Ecto neural progenitor cell (in vitro differentiated cells): ENCODE results near the gene KRTAP5-6.

Source experiments
- DNase-seq: peaks from one replicate; pipeline ENCODE4 v3.0.0-alpha.2; 2018; ENCODE audit warnings: low spot score

The KRTAP5-6 gene

GRCh38 chr11:1733716-1734640, 37.0 kb downstream of the KRTAP5-6 start:
- DNase-seq = no peak

DNA sequence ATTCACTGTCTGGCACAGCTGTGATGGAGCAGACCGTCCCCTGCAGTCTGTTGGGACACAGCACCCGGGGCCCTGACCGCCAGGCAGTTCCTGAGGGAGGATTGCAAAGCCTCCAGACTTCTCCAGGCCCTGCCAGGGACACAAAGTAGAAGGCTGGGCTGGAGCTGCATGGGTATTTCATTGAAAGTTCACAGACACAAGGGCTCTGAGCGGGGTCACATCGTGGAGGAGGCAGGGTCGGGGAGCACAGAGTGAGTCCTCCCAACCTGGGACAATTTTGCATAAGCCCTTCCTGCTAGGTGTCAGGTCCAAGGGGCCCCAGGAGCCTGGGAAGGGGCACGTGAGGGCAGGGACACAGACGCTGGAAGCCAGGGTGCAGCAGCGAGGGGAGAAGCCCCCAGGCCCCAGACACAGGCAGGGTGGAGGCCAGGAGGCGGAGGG, 37.7 kb downstream of the KRTAP5-6 start:
- DNase-seq = no peak

DNA sequence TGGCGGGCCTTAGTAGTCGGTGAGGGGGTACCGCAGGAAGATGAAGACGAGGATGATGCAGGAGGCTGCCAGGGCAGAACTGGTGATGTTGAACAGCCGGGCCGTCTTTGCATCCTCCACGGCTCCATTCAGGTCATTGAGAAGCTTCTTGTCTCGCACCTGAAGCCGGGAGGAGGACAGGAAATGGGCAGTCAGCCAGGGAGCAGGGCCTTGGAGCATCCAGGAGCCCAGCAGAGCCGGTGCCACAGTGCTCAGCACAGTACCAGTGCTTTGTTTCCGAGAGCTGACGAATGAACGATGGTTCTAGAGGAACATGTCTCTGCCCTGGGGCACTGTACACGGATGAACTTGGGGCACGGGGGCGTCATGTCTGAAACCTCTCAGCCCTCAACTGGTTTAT, 38.3 kb downstream of the KRTAP5-6 start:
- no peak for DNase-seq

GRCh38 chr11:1736447-1736992, 39.5 kb downstream of the KRTAP5-6 start:
- DNase-seq = no peak

- DNase-seq = no peak
These were observed 40.2 kb downstream of the KRTAP5-6 start for GRCh38 chr11:1737080-1737757.

DNA sequence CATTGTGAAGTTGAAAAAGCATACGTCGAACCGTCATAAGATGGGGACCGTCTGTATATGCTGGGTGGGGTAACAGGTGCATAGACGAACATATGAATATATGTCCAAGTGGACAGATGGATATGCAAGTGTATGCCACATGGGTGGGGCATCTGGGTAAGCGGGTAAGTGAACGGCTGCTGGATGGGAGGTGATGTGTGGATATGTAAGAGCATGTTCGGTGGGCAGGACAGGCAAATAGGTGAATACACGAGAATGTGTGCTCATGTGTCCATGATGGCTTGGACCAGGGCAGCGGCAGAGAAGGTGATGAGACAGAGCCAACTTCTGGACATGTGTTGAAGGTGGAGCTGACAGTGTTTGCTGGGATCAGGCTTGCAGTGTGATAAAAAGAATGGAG, 41.4 kb downstream of the KRTAP5-6 start:
- DNase-seq = no peak

DNA sequence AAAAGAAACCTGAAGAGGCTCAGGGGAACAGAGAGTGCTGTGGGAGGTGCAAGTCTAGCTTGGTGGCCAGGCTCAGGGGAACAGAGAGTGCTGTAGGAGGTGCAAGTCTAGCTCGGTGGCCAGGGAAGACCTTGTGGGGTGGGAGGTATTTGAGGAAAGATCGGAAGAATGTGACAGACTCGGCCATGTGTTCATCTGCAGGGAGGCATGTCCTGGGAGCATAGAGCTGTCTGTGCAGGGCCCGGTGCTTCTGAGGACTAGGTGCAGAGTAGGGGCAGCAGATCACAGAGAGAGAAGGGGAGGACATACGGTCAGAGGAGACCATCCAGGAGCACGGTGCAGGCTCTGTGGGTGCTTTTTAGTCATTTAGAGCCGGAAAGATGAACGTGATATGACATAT, 42.6 kb downstream of the KRTAP5-6 start:
- DNase-seq = no peak

DNA sequence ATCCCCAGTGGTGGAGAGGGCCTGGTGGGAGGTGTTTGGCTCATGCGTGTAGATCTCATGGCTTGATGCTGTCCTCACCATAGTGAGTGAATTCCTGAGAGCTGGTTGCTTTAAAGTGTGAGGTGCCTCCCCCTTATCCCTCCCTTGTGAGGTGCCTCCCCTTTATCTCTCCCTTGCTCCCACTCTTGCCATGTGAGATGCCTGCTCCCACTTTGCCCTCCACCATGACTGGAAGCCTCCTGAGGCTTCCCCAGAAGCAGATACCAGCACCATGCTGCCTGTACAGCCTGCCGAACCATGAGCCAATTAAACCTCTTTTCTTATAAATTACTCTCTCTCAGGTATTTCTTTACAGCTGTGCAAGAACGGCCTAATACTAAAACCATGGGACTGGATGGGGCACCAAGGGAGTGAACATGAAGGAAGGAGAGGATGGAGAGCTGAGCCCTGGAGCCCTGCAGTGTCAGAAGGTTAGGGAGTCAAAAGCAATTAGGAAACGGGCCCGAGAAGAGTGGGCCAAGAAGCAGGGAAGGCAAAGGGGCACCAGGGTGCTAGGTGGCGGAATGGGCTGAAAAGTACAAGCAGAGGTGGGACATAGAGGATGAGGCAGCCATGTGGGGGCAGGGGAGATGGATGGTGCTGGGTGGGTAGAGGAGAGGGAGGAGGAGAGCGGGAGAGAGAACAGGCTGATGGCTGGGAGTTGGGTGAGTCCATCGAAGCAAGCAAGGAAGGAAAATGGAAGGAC, 44.0 kb downstream of the KRTAP5-6 start:
- DNase-seq = no peak

GRCh38 chr11:1741741-1742140, 44.7 kb downstream of the KRTAP5-6 start:
- no peak for DNase-seq

- DNase-seq = no peak
These were observed 45.4 kb downstream of the KRTAP5-6 start for GRCh38 chr11:1742371-1742770.

DNA sequence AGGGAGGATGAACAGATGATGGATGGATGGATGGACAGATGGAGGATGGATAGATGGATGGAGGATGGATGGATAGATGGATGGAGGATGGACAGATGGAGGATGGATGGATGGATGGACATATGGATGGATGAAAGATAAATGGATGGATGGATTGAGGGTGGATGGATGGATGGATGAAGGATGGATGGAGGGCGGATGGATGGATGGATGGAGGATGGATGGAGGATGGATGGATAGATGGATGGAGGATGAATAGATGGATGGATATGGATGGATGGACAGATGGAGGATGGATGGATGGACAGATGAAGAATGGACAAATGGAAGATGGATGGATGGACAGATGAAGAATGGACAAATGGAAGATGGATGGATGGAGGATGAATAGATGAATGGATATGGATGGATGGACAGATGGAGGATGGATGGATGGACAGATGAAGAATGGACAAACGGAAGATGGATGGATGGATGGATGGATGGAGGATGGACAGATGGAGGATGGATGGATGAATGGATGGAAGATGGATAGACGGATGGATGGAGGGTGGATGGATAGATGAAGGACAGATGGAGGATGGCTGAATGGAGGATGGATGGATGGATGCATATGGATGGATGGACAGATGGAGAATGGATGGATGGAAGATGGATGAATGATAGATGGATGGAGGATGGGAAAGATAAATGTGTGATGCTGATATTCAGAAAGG, 46.0 kb downstream of the KRTAP5-6 start:
- DNase-seq = no peak

GRCh38 chr11:1743585-1744136, 46.7 kb downstream of the KRTAP5-6 start:
- no peak for DNase-seq

DNA sequence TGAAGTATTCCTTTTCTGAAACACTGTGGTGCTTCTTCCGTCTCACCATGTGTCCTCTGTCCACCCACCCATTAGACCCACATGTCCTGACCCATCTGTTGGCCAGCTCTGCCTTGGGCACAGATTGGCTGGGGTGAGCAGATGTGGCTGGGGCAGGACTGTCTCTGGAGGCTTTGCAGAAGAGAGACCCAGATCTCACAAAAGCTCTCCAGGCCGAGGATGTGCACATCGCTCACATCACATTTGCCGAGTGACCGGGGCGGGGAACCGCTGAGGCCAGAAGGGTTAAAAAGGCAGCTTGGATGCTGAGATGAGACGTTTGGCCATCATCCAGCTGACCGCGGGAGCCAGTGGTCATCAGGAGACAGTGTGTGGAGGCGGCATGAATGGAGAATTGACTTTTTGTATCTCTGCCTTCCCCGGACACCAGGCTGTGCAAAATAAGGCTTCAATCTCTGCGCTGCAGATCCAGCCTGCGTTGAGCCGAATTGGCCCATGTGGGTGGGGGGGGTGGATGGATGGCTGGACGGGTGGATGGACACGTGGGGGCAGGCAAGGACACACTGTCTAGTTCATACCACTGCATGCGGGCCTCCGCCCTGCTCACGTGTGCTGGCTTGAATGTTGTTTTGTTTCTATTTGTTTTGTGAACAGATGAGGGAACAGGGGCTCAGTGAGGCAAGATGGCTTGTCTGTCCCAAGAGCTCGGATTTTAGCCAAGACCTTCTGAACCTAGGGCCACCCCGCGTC, 47.3 kb downstream of the KRTAP5-6 start:
- no peak for DNase-seq

- DNase-seq = no peak
These were observed 48.1 kb downstream of the KRTAP5-6 start for GRCh38 chr11:1744891-1745700.

- DNase-seq = no peak
These were observed 48.8 kb downstream of the KRTAP5-6 start for GRCh38 chr11:1745701-1746320.

- DNase-seq = no peak
These were observed 49.5 kb downstream of the KRTAP5-6 start for GRCh38 chr11:1746511-1746931.

- no peak for DNase-seq
These were observed 50.2 kb downstream of the KRTAP5-6 start for GRCh38 chr11:1746956-1747752.
